GM12892 (cell line): ENCODE data around the gene NKD2.

Experiments used
- POLR2A ChIP-seq: IDR thresholded peaks from 2 replicates; pipeline ENCODE4 v1.6.1; 2011; ENCODE audit warnings: low read depth, low read length, control low read depth
- POLR2AphosphoS5 ChIP-seq: IDR thresholded peaks from 2 replicates; pipeline ENCODE4 v1.6.1; 2011; ENCODE audit warnings: low read depth, low read length, control low read depth

DNA sequence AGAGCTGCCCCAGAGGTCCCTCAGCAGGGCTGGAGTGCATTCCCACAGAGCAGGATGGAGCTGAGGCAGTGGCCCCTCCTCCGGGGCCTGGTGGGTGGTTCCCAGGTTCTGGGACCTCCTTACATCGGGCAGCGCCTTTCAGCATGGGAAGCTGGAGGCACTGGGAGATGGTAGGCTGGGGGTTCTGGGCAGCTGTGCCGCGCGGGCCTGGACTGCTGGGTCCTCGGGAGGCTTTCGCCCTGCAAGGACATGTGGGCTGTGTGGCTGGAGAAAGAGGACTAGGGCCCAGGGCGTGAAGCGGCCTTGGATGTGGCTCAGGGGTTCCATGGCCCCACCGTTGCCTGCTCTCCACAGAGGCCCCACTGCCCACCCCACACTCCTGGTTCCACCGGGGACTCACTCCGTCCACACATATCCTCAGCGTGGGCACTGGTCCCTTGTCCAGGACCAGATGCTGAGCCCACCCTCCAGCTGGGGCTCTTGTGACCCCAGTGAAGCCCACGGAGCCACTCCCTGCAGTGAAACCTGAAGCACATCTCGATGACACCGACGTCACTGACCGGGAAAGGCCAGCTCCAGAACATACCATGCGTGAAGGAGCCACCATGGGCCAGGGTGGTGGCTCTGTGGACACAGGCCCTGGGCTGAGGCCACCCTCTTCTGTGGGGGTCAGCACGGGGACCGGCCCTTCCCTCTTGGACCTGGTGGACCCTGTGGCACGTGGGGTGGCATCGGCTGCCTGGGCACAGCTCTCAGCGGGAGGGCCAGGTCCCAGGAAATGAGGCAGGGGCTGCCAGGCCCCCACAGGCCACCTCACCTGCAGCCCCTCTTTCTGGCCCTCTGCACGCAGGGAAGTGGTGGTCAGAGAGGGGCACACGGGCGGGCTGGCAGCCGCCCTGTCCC lies 31.5 kb upstream of the NKD2 start:
- no peak for TF ChIP-seq POLR2AphosphoS5
- no peak for TF ChIP-seq POLR2A
